Activated CD8-positive, alpha-beta memory T cell treated with anti-CD3 and anti-CD28 coated beads, Interleukin-2, amount 50 U/mL, for 24 hours (primary cell): ENCODE measurements around the gene HLA-E.
A peak's percentile ranks its signal among the peaks of the same experiment; 100 is the strongest.
"Not testable (repeated sequence)": the region's sequence is repeated elsewhere in the genome, so short reads cannot be mapped to it uniquely, and the experiment has no call there.

Source experiments
- DNase-seq: peaks from one replicate; pipeline ENCODE4 v3.0.0-alpha.2; 2020; ENCODE audit errors: extremely low read depth

The HLA-E gene

GRCh38 chr6:30507849-30508827 lies 18.8 kb downstream of the HLA-E start:
- no peak for DNase-seq

GRCh38 chr6:30508890-30509736 lies 19.8 kb downstream of the HLA-E start:
- no peak for DNase-seq

GRCh38 chr6:30510419-30511168 lies 21.3 kb downstream of the HLA-E start:
- no peak for DNase-seq

GRCh38 chr6:30511169-30511546 lies 21.8 kb downstream of the HLA-E start:
- DNase-seq = no peak

- DNase-seq = no peak
These were observed 24.1 kb downstream of the HLA-E start for GRCh38 chr6:30513451-30513850.

GRCh38 chr6:30515106-30515505 lies 25.8 kb downstream of the HLA-E start:
- no peak for DNase-seq

- peak; percentile 84 for DNase-seq
These were observed 26.8 kb downstream of the HLA-E start for GRCh38 chr6:30515944-30516753.

GRCh38 chr6:30516754-30517076 lies 27.4 kb downstream of the HLA-E start:
- not testable (repeated sequence) for DNase-seq

- DNase-seq = not testable (repeated sequence)
These were observed 28.6 kb downstream of the HLA-E start for GRCh38 chr6:30517767-30518504.

GRCh38 chr6:30518505-30519145 lies 29.3 kb downstream of the HLA-E start:
- not testable (repeated sequence) for DNase-seq

GRCh38 chr6:30520522-30520921 lies 31.2 kb downstream of the HLA-E start:
- no peak for DNase-seq

- not testable (repeated sequence) for DNase-seq
These were observed 31.8 kb downstream of the HLA-E start for GRCh38 chr6:30521082-30521481.

- DNase-seq = not testable (repeated sequence)
These were observed 32.6 kb downstream of the HLA-E start for GRCh38 chr6:30521952-30522351.

GRCh38 chr6:30526444-30526843 lies 37.1 kb downstream of the HLA-E start:
- not testable (repeated sequence) for DNase-seq

- DNase-seq = not testable (repeated sequence)
These were observed 40.1 kb downstream of the HLA-E start for GRCh38 chr6:30529349-30529875.

- no peak for DNase-seq
These were observed 40.7 kb downstream of the HLA-E start for GRCh38 chr6:30530014-30530413.

- no peak for DNase-seq
These were observed 44.4 kb downstream of the HLA-E start for GRCh38 chr6:30533460-30534294.

- DNase-seq = no peak
These were observed 48.6 kb downstream of the HLA-E start for GRCh38 chr6:30537931-30538330.
